Measurements from ENCODE around the gene ENTPD2. TPM values are rescaled to one million over a fixed set of nuclear protein-coding genes. Genes with fewer than 3 reads are reported as not detected.

Gene ENTPD2
- total and polyA plus RNA-seq, 11 donors = 0.50 to 2.9 (median 1.2) TPM

GRCh38 chr9:137011907-137012675 lies 41.8 kb downstream of the ENTPD2 start:
- 93 to 94% (median 93%) methylated on average over 27 to 39 of the region's 39 CpGs for WGBS, 4 donors
- Histone ChIP-seq H3K4me1 (peaks cover 0 to 4% (median 0%) of the 10 kb centered on the region in 12 donors), H3K27ac (no peak overlapping the region), H3K27me3 (no peaks in the 10 kb centered on the region), H3K9me3 (no peaks in the 10 kb centered on the region), H3K36me3 (peaks cover 0 to 81% (median 45%) of the 10 kb centered on the region in 9 donors), H3K4me3 (no peak overlapping the region)
- intact Hi-C loops (cut with DNase I) = no loop called here
- no peak for TF ChIP-seq POLR2A (IDR thresholded peaks at IDR 0.05)
- TF ChIP-seq CTCF (IDR thresholded peaks at IDR 0.05) = no peak
- no peak for DNase-seq
- ATAC-seq = no peak

DNA sequence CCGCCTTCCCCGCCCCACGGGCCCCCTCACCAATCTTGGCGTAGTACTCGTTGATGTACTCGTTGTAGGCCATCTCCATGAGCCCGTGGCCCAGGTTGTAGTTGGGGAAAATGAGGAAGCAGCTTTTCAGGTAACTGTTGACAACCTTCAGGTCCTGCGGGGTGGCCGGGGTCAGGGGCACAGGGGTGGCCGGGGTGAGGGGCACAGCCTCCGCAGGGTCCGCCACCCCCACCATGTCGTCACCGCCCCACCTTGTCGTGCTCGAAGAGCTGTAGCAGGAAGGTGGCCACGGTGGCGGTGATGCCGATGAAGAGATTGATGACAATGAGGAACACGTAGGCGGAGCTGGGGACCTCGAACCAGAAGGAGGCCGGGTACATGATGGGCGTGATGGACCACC lies 42.7 kb downstream of the ENTPD2 start:
- H3K36me3 ChIP-seq = peaks cover 0 to 72% (median 36%) of the 10 kb centered on the region in 9 donors
- 93 to 97% (median 96%) methylated on average over 19 to 24 of the region's 24 CpGs for WGBS, 4 donors
- H3K4me1 ChIP-seq = peaks cover 0 to 4% (median 0%) of the 10 kb centered on the region in 12 donors
- H3K27me3 ChIP-seq = no peaks in the 10 kb centered on the region
- TF ChIP-seq CTCF (IDR thresholded peaks at IDR 0.05) (no peak), POLR2A (IDR thresholded peaks at IDR 0.05) (no peak)
- ATAC-seq = no peak
- H3K27ac ChIP-seq = no peak overlapping the region
- no peak for DNase-seq
- H3K9me3 ChIP-seq = no peaks in the 10 kb centered on the region
- intact Hi-C loops (cut with DNase I) = no loop called here
- no peak overlapping the region for H3K4me3 ChIP-seq

DNA sequence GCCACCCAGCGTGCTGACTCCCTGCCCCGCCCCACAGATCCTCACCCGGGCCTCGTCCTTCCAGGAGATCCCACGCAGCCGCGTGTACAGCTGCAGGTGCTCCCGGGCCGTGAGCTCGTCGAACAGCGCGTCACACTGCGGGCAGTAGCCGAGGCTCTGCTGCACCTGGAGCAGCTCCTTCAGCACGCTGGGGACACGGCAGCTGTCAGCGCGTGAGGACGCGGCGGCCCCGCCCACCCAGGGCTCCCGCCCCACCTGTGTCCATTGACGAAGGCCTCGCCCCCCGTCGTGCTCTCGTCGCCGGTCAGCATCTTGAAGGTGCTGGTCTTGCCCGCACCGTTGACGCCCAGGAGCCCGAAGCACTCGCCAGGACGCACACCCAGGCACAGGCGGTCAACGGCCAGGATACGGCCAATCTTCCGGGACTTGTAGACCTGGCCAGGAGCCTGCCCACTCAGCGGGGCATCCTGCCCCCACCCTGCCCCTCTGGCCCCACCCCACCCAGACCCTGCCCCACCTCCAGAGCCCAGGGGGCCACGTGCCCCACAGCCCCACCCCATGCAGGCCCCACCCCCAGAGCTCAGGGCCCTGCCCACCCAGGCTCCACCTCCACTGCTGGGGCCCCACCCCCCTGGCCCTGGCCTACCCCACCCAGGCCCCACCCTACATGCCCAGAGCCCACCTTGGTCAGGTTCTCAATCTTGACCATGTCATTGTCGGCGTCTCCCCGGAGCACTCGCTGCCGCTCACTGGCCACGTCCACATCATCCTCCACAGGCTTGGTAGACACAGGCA lies 43.7 kb downstream of the ENTPD2 start:
- 95 to 97% (median 96%) methylated on average over 30 to 49 of the region's 49 CpGs for WGBS, 4 donors
- ATAC-seq (no peak), DNase-seq (no peak)
- Histone ChIP-seq H3K36me3 (peaks cover 0 to 61% (median 26%) of the 10 kb centered on the region in 9 donors), H3K9me3 (no peaks in the 10 kb centered on the region), H3K4me1 (peaks cover 0 to 7% (median 0%) of the 10 kb centered on the region in 12 donors), H3K27me3 (no peaks in the 10 kb centered on the region), H3K27ac (no peak overlapping the region), H3K4me3 (no peak overlapping the region)
- no peak for TF ChIP-seq CTCF (IDR thresholded peaks at IDR 0.05)
- no peak for TF ChIP-seq POLR2A (IDR thresholded peaks at IDR 0.05)
- intact Hi-C loops (cut with DNase I) = no loop called here

DNA sequence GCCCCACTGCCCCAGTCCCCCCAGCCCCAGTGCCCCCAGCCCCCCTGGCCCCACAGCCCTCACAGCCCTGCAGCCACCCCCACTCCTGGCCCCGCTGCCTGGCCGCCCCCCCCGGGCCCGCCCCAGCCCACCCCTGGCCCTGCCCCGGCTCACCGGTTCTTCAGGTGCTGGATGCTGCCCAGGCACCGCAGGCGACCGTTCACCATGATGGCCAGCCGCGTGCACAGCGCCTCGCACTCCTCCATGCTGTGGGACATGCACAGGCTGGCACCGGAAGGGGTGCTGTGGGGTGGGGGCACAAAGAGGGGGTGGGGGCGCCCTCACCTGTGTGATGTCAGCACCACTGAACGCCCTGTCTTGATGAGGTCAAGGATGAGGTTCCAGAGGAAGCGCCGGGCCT lies 44.6 kb downstream of the ENTPD2 start:
- Histone ChIP-seq H3K36me3 (peaks cover 0 to 52% (median 19%) of the 10 kb centered on the region in 9 donors), H3K4me1 (peaks cover 0 to 7% (median 0%) of the 10 kb centered on the region in 12 donors), H3K27me3 (no peaks in the 10 kb centered on the region), H3K27ac (no peak overlapping the region), H3K4me3 (no peak overlapping the region), H3K9me3 (peaks cover 0 to 6% (median 0%) of the 10 kb centered on the region in 12 donors)
- intact Hi-C loops (cut with DNase I) = no loop called here
- ATAC-seq (no peak), DNase-seq (no peak)
- no peak for TF ChIP-seq CTCF (IDR thresholded peaks at IDR 0.05)
- TF ChIP-seq POLR2A (IDR thresholded peaks at IDR 0.05) = no peak
- 93 to 98% (median 94%) methylated on average over 9 to 18 of the region's 18 CpGs for WGBS, 4 donors
